GM19025 (cell line): ENCODE measurements around the gene UGGT2.
A peak's percentile ranks its signal among the peaks of the same experiment; 100 is the strongest.
"Not testable (repeated sequence)": the region's sequence is repeated elsewhere in the genome, so short reads cannot be mapped to it uniquely, and the experiment has no call there.

Source experiments
- ATAC-seq: cut with Tn5 transposase; IDR thresholded peaks from one replicate; pipeline ENCODE4 v1.9.1; 2021; ENCODE audit warnings: mild to moderate bottlenecking, low read depth, moderate library complexity; ENCODE audit not compliant: unreplicated experiment

The UGGT2 gene

GRCh38 chr13:95972651-95973050 lies 80.5 kb downstream of the UGGT2 start:
- ATAC-seq: not testable (repeated sequence)

GRCh38 chr13:95970878-95971277 lies 82.3 kb downstream of the UGGT2 start:
- ATAC-seq: no peak

GRCh38 chr13:95968906-95969305 lies 84.3 kb downstream of the UGGT2 start:
- no peak for ATAC-seq

- no peak for ATAC-seq
Measured at GRCh38 chr13:95957331-95957730, 95.9 kb downstream of the UGGT2 start.

- ATAC-seq: no peak
Measured at GRCh38 chr13:95956589-95957148, 96.5 kb downstream of the UGGT2 start.

GRCh38 chr13:95955719-95956118 lies 97.5 kb downstream of the UGGT2 start:
- no peak for ATAC-seq

GRCh38 chr13:95955255-95955654 lies 97.9 kb downstream of the UGGT2 start:
- ATAC-seq: peak; percentile 73

GRCh38 chr13:95954266-95954665 lies 98.9 kb downstream of the UGGT2 start:
- no peak for ATAC-seq

- no peak for ATAC-seq
Measured at GRCh38 chr13:95950103-95950502, 103.1 kb downstream of the UGGT2 start.

- no peak for ATAC-seq
Measured at GRCh38 chr13:95948656-95949055, 104.5 kb downstream of the UGGT2 start.

GRCh38 chr13:95937714-95938320 lies 115.4 kb downstream of the UGGT2 start:
- ATAC-seq: no peak

- ATAC-seq: no peak
Measured at GRCh38 chr13:95931300-95932025, 121.7 kb downstream of the UGGT2 start.

GRCh38 chr13:95929430-95929829 lies 123.8 kb downstream of the UGGT2 start:
- no peak for ATAC-seq

GRCh38 chr13:95928367-95928906 lies 124.8 kb downstream of the UGGT2 start:
- not testable (repeated sequence) for ATAC-seq

GRCh38 chr13:95926231-95926630 lies 127.0 kb downstream of the UGGT2 start:
- no peak for ATAC-seq

- no peak for ATAC-seq
Measured at GRCh38 chr13:95924389-95924994, 128.7 kb downstream of the UGGT2 start.

GRCh38 chr13:95921485-95921884 lies 131.7 kb downstream of the UGGT2 start:
- ATAC-seq: no peak

GRCh38 chr13:95920485-95920884 lies 132.7 kb downstream of the UGGT2 start:
- no peak for ATAC-seq

- ATAC-seq: no peak
Measured at GRCh38 chr13:95918860-95919259, 134.3 kb downstream of the UGGT2 start.

GRCh38 chr13:95914991-95915501 lies 138.2 kb downstream of the UGGT2 start:
- ATAC-seq: no peak

GRCh38 chr13:95906999-95907398 lies 146.2 kb downstream of the UGGT2 start:
- ATAC-seq: no peak
